Right lobe of liver (tissue), 4 donors: ENCODE results near the gene PTPN11.

Experiments
- CTCF ChIP-seq, 4 donors: fragments of 200-600 bp in 3 of 4; fragments of 450-650 bp in 1 of 4; IDR thresholded peaks; one replicate each; pipeline versions ENCODE4 v1.5.1 to v1.8.0; 2016 to 2022; ENCODE audit warnings: antibody characterized with exemption in 4 of 4, mild to moderate bottlenecking in 2 of 4
- POLR2A ChIP-seq: fragments of 450-650 bp; IDR thresholded peaks from one replicate; pipeline ENCODE4 v1.6.1; 2017; ENCODE audit warnings: antibody characterized with exemption, mild to moderate bottlenecking
- donor health status: DM: no; HTN: no; CAD: no.
- donor health status: DM: no; HTN: no; CAD: no.
- donor health status: DM: no; HTN: yes; CAD: no.

- TF ChIP-seq POLR2A (no peak), CTCF (IDR thresholded peaks at IDR 0.05) (no peak)
Measured at GRCh38 chr12:112524269-112524668, 105.5 kb downstream of the PTPN11 start.
